Activated CD8-positive, alpha-beta memory T cell treated with anti-CD3 and anti-CD28 coated beads, Interleukin-2, amount 50 U/mL, for 4 hours (primary cell): Measurements from ENCODE around the gene COL11A1.
"Not testable (repeated sequence)": the region's sequence is repeated elsewhere in the genome, so short reads cannot be mapped to it uniquely, and the experiment has no call there.

Source experiments
- DNase-seq: peaks from one replicate; pipeline ENCODE4 v3.0.0-alpha.2; 2020

Gene COL11A1

GRCh38 chr1:103075316-103076000 lies 32.9 kb downstream of the COL11A1 start:
- DNase-seq: no peak

GRCh38 chr1:103074224-103074623 lies 34.1 kb downstream of the COL11A1 start:
- DNase-seq: no peak

- no peak for DNase-seq
These were observed 39.1 kb downstream of the COL11A1 start for GRCh38 chr1:103069201-103069600.

GRCh38 chr1:103063921-103064320 lies 44.4 kb downstream of the COL11A1 start:
- DNase-seq: no peak

- no peak for DNase-seq
These were observed 49.9 kb downstream of the COL11A1 start for GRCh38 chr1:103058391-103058790.

GRCh38 chr1:103056423-103056822 lies 51.9 kb downstream of the COL11A1 start:
- no peak for DNase-seq

GRCh38 chr1:103028110-103028509 lies 80.2 kb downstream of the COL11A1 start:
- DNase-seq: not testable (repeated sequence)

- no peak for DNase-seq
These were observed 82.4 kb downstream of the COL11A1 start for GRCh38 chr1:103025858-103026409.

GRCh38 chr1:103024051-103024450 lies 84.3 kb downstream of the COL11A1 start:
- DNase-seq: no peak

GRCh38 chr1:103002005-103002404 lies 106.3 kb downstream of the COL11A1 start:
- no peak for DNase-seq

GRCh38 chr1:102978874-102979273 lies 129.4 kb downstream of the COL11A1 start:
- DNase-seq: no peak

GRCh38 chr1:102977292-102977691 lies 131.0 kb downstream of the COL11A1 start:
- DNase-seq: no peak

- no peak for DNase-seq
These were observed 137.7 kb downstream of the COL11A1 start for GRCh38 chr1:102970496-102971078.

GRCh38 chr1:102967786-102968185 lies 140.5 kb downstream of the COL11A1 start:
- no peak for DNase-seq

GRCh38 chr1:102961549-102961948 lies 146.8 kb downstream of the COL11A1 start:
- DNase-seq: no peak

- no peak for DNase-seq
These were observed 153.7 kb downstream of the COL11A1 start for GRCh38 chr1:102954576-102954975.

- DNase-seq: no peak
These were observed 155.9 kb downstream of the COL11A1 start for GRCh38 chr1:102952400-102952799.

- no peak for DNase-seq
These were observed 166.0 kb downstream of the COL11A1 start for GRCh38 chr1:102942324-102942723.

- DNase-seq: no peak
These were observed 166.9 kb downstream of the COL11A1 start for GRCh38 chr1:102941366-102941947.

GRCh38 chr1:102937401-102937800 lies 170.9 kb downstream of the COL11A1 start:
- DNase-seq: no peak

- DNase-seq: not testable (repeated sequence)
These were observed 175.0 kb downstream of the COL11A1 start for GRCh38 chr1:102933362-102933761.

- no peak for DNase-seq
These were observed 188.7 kb downstream of the COL11A1 start for GRCh38 chr1:102919659-102920058.

GRCh38 chr1:102901996-102902395 lies 206.3 kb downstream of the COL11A1 start:
- DNase-seq: no peak

GRCh38 chr1:102899935-102900334 lies 208.4 kb downstream of the COL11A1 start:
- DNase-seq: no peak
